Measurements from ENCODE around the gene KCNN2.

Gene KCNN2

GRCh38 chr5:114346181-114346580 lies 15.7 kb upstream of the KCNN2 start:
- no peak for TF ChIP-seq POLR2A (IDR thresholded peaks at IDR 0.05; ENCODE audit: low read depth, low read length)
- FAIRE-seq (no peak), DNase-seq (ENCODE audit: insufficient read length, low spot score) (no peak)

- DNase-seq (ENCODE audit: insufficient read length, low spot score) (no peak), FAIRE-seq (no peak)
- TF ChIP-seq POLR2A (IDR thresholded peaks at IDR 0.05; ENCODE audit: low read depth, low read length) = no peak
Observed at GRCh38 chr5:114355086-114355830, 6.6 kb upstream of the KCNN2 start.

GRCh38 chr5:114358329-114358728 lies 3.5 kb upstream of the KCNN2 start:
- FAIRE-seq (no peak), DNase-seq (ENCODE audit: insufficient read length, low spot score) (no peak)
- TF ChIP-seq POLR2A (IDR thresholded peaks at IDR 0.05; ENCODE audit: low read depth, low read length) = no peak

- FAIRE-seq (no peak), DNase-seq (ENCODE audit: insufficient read length, low spot score) (no peak)
- TF ChIP-seq POLR2A (IDR thresholded peaks at IDR 0.05; ENCODE audit: low read depth, low read length) = no peak
Observed at GRCh38 chr5:114360357-114360756, 1.5 kb upstream of the KCNN2 start.

GRCh38 chr5:114360816-114361723 lies 800 bp upstream of the KCNN2 start:
- no peak for TF ChIP-seq POLR2A (IDR thresholded peaks at IDR 0.05; ENCODE audit: low read depth, low read length)
- no peak for DNase-seq (ENCODE audit: insufficient read length, low spot score)
- FAIRE-seq = no peak

GRCh38 chr5:114362197-114362976 lies 517 bp downstream of the KCNN2 start:
- no peak for TF ChIP-seq POLR2A (IDR thresholded peaks at IDR 0.05; ENCODE audit: low read depth, low read length)
- no peak for DNase-seq (ENCODE audit: insufficient read length, low spot score)
- FAIRE-seq = no peak

- DNase-seq (ENCODE audit: insufficient read length, low spot score) = no peak
- FAIRE-seq = no peak
- no peak for TF ChIP-seq POLR2A (IDR thresholded peaks at IDR 0.05; ENCODE audit: low read depth, low read length)
Observed at GRCh38 chr5:114362977-114363761, 1.3 kb downstream of the KCNN2 start.

GRCh38 chr5:114363837-114364236 lies 2.0 kb downstream of the KCNN2 start:
- FAIRE-seq = no peak
- DNase-seq (ENCODE audit: insufficient read length, low spot score) = no peak
- no peak for TF ChIP-seq POLR2A (IDR thresholded peaks at IDR 0.05; ENCODE audit: low read depth, low read length)

- no peak for FAIRE-seq
- TF ChIP-seq POLR2A (IDR thresholded peaks at IDR 0.05; ENCODE audit: low read depth, low read length) = no peak
- no peak for DNase-seq (ENCODE audit: insufficient read length, low spot score)
Observed at GRCh38 chr5:114367029-114367428, 5.2 kb downstream of the KCNN2 start.

- no peak for FAIRE-seq
- DNase-seq (ENCODE audit: insufficient read length, low spot score) = no peak
- no peak for TF ChIP-seq POLR2A (IDR thresholded peaks at IDR 0.05; ENCODE audit: low read depth, low read length)
Observed at GRCh38 chr5:114369680-114370417, 8.0 kb downstream of the KCNN2 start.

- no peak for FAIRE-seq
- TF ChIP-seq POLR2A (IDR thresholded peaks at IDR 0.05; ENCODE audit: low read depth, low read length) = no peak
- no peak for DNase-seq (ENCODE audit: insufficient read length, low spot score)
Observed at GRCh38 chr5:114377050-114377844, 15.4 kb downstream of the KCNN2 start.

- no peak for FAIRE-seq
Observed at GRCh38 chr5:114377946-114378345, 16.1 kb downstream of the KCNN2 start.

More at GRCh38 chr5:114377946-114378345, 16.1 kb downstream of the KCNN2 start:
- no peak for TF ChIP-seq POLR2A (IDR thresholded peaks at IDR 0.05; ENCODE audit: low read depth, low read length)
- DNase-seq (ENCODE audit: insufficient read length, low spot score) = no peak
